ENCODE results near the gene PMIS2.

The PMIS2 gene

DNA sequence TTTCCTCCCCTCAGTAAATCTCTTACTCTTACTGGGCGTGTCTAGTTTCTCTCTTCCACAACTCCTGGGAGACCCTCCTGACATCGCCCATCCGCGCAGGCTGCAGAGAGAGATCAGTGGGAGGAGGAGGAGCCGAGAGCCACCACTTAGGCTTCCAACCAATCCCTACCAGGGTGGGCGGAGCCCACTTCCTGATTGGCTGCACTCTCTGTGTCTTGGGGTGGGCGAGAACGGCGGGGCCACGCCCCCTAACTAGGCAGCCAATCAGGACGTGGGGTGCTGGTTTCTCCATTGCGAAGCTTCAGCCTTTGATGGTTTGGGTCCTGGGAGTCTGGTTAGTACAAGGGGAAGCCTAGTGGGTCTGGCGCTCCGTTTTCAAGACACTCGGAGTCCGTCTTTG is at the start of gene PMIS2:
Gene PMIS2, plus strand, starts transcription at position 326 of the 400 bp plus-strand sequence. CDS start 87 bp downstream, outside the sequence.
- DNase-seq = peak; percentile 9

DNA sequence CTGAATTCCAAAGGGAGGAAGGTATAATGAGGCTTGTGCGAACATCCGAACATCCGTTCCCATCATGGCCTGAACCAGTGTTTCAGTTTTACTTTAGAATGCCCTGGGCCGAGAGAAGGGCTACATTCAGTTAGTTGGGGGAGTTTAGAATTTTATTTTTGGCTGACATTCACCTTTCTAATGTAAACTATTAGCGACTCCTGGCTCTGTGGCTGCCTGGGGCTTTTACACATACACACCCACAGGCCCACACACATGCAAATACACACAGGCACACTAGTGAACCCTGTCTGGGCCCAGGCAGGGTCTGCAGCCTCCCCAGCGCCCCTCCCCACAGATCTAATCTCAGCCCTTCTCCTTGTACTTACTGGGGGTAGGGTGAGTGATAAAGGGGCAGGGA is 46.7 kb upstream of the PMIS2 start:
- DNase-seq = no peak

- no peak for DNase-seq
Observed at GRCh38 chr19:35539850-35540249, 46.1 kb upstream of the PMIS2 start.

DNA sequence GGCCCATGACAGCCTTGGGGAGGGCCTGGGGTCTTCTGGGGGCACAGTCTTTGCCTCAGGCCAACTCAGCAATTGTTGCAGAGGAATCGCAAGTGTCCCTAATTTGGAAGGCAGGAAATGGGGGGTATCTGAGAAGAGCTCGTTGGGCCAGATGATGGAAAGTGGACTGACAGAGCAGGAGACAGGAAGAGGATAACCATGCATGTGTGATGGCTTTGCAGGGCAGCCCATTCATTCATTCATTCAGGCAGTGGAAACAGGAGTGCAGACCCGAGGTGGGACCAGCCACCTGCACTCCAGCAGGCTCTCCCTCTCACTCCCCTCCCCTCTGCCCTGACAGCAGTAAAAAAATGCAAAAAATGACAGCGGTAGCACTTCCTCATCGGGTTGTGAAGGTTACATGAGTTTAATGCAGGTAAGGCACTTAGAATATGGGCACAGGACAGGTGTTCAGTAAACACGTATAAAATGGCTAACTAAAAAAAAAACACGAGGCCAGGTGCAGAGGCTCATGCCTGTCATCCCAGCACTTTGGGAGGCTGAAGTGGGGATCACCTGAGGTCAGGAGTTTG is 45.5 kb upstream of the PMIS2 start:
- DNase-seq = no peak

DNA sequence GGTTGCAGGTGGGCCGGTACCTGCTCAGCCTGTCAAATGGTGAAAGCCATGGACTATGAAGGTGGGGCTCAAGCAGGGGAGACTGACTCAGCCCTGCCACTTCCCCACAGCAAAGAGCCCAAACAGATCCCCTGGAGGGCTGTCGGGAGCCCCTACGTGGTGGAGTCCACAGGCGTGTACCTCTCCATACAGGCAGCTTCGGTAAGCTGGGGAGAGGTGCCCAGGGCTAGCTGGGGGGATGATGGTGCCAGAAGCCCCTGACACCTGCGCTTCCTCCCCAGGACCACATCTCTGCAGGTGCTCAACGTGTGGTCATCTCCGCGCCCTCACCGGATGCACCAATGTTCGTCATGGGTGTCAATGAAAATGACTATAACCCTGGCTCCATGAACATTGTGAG is 43.8 kb upstream of the PMIS2 start:
- DNase-seq = no peak

DNA sequence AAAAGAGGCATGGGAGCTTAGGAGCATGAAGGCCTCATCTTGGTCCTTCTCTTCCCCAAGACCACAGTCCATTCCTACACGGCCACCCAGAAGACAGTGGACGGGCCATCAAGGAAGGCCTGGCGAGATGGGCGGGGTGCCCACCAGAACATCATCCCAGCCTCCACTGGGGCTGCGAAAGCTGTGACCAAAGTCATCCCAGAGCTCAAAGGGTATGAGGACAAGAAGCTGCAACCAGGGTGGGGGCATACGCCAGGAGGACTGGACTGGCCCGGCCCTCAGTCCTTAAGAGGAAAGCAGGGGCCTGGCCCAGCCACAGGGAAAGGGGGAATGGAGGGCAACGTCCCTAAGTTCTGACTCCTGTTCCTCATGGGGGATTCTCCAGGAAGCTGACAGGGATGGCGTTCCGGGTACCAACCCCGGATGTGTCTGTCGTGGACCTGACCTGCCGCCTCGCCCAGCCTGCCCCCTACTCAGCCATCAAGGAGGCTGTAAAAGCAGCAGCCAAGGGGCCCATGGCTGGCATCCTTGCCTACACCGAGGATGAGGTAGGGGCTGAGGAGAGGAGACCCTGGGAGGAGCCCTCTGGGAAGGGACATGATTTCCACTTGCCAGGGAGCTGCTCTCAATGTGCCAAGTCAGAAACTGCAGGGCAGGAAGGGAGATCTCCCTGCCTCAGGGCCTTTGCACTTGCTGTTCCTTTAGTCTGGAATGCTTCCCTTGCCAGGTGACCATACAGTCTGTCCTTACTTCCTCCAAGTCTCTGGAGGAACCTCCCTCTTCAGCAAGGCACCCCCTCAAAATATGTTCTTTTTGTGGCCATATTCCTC is 42.5 kb upstream of the PMIS2 start:
- DNase-seq = no peak

DNA sequence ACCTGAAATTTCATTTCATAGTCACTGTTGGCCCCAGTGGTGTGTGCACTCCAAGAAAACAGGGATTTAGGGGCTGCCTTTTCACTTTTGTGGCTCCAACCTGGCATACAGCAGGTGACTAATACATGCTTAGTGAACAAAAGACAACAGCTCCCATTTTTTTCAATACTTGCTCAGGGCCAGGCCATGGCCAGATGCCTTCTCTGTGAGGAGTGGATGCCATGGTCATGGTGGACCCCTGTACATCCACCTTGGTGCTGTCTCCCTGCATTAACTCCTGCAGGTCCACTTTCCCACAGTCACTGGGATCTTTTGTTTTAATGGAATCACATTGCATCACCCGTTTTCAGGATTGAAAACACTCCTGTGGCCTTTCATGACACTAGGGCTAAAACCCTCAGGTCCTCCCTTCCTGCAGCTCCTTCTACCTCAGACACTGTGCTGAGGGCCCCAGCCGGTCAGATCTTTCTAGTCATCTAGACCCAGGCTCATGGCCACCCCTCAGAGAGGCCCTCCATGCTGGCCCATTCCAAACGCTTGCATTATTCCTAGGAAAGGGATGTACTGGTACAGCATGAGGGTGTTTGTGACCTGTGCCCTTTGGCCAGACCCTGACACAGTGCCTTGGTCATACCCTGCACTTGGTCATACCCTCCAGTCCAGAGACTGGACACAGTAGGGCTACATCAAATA is 41.7 kb upstream of the PMIS2 start:
- DNase-seq = no peak

- DNase-seq = peak; percentile 83
Observed at GRCh38 chr19:35545001-35545854, 40.7 kb upstream of the PMIS2 start, which contains the start of gene TMEM147. Gene TMEM147, plus strand, starts transcription at chr19:35545626. Its CDS starts 114 bp downstream, at chr19:35545740.

GRCh38 chr19:35545855-35546381 is 40.1 kb upstream of the PMIS2 start:
- peak; percentile 67 for DNase-seq

GRCh38 chr19:35546532-35546931 is 39.4 kb upstream of the PMIS2 start:
- no peak for DNase-seq

DNA sequence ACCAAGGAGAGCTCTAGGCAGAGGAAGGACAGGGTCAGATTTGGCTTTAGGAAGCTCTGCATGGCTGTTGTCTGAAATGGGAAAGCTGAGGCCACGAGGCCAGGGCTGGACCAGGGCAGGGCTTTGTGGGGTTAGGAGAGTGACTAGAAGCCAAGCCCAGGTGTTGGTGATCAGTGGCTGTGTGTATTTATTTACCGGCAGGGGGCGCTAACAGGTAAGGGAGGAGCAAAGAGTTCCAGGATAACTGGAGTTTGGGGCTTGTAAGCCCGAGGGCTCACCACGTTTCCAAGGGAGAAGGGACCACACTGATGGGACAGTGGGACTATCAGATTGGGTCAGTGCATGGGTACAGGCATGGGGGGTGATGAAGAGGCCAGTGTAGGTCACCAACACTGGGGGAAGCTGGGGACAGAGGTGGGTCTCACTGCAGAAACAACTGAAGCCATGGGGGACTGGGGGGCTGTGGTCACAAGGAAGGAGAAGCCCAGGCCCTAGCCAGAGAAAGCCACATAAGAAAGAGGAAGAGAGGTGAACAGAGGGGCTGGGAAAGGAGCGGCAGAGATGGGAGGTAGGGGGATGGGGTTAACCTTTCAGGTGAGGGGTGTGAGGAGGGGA is 36.7 kb upstream of the PMIS2 start:
- peak; percentile 67 for DNase-seq

GRCh38 chr19:35549879-35550523 is 36.0 kb upstream of the PMIS2 start:
- DNase-seq = no peak

DNA sequence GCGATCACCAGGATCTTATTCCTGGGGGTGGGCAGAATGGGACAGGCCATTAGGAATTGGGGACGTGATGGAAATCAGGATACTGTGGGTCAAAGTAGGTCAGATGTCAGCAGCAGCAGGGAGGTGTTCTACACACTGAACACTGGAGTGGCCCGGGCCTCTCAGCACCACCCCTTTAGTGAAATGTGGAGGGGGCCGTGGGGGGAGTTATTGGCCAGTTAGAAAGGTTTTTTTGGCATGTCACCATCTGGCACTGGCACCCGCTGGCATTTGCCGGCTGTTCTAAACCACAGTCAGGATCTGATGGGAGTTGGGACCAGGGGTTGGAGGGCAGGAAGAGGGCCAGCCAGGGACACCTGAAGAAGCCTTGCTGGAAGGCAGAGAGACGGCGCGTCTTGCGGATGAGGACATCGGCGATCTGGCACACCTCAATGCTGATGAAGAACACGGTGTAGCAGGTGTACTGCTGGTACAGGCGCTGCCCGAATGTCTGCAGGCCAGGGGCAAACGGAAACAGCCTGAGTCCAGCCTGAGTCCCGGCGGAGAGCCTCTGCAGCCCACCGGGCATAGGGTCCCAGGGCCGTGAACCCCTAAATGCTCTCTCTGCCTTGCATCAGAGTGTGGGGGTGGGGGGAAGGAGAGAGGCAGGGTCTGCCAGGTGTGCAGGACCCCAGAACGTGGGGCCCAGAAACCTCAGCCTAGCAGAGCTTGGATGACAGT is 34.7 kb upstream of the PMIS2 start:
- no peak for DNase-seq

- no peak for DNase-seq
Observed at GRCh38 chr19:35552534-35553384, 33.2 kb upstream of the PMIS2 start.

DNA sequence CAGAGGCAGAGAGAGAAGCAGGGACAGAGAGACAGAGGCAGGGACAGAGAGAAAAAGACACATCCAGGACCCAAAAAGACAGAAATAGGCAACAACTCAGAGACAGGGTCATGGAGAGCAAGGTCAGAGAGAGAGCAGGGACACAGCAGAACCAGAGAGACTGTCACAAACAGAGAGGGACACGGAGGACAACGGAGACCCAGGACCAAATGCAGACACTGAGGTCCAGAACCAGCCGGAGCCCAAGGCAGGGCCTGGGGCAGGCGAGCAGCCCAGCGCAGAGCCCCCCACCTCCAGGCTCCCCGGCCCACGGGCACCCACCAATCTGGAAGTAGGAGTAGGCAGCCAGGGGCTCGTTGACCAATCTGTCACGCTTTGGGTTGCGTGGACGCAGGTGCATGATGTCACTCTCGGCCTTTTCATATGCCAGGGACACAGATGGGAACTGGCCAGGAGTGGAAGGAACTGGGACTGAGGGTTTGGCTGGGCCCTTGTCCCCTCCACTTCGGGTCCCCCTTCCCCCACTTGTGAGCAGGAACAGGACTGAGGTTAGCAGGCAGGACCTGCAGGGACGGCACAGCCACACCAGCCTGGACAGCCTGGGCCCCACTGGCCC is 32.5 kb upstream of the PMIS2 start:
- no peak for DNase-seq

GRCh38 chr19:35554076-35554475 is 31.9 kb upstream of the PMIS2 start:
- no peak for DNase-seq

DNA sequence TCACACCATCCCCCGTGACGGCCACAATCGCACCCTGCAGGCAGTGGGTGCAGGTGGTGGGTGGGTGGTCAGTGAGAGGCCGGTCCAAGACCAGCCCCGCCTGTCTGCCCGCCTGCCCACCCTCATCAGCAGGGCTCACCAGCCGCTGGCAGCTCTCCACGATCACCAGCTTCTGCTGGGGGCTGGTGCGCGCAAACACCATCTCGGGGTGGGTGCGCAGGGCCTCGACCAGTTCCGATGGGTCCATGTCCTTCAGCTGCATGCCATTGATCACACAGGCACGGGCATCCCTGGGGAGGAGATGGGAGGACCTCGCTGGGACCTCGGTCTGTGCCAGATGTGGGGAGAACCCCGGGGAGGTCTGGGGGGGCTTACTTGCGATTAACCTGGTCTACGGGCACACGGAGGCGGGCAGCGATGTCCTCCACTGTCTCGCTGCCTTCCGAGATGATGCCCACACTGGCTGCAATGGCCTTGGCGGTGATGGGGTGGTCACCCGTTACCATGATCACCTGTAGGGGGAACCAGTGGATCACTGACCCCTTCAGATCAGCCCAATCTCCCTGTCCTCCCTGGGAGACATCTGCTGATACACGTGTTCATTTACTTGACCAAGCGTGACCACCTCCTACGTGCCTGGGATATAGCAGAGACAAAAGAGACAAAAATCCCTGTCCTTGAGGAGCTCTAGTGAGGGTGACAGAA is 30.5 kb upstream of the PMIS2 start:
- DNase-seq = no peak

DNA sequence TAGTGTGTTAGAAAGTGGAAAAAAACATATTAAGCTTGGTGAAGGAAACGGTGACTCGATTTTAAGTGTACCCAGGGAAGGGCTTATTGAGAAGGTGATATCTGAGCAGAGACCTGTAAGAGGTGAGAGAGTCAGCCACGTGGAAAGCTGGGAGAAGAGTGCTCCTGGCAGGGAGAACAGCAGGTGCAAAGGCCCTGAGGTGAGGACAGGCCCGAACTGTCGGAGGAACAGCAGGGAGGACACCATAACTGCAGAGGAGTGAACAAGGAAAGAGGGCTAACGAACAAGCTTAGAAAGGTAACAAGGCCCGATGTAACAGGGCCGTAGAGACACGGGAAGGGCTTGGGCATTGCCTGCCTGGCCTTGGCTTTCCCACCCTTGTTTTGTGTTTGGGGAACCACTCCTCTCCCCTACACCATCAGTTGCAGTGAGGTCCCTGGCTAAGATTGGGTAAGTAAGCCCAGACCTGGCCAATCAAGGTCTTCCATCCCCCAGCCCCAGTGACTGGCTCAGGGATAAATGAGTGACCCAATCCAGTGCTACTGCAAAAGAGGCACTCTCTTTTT is 29.9 kb upstream of the PMIS2 start:
- no peak for DNase-seq

Data from stimulated activated CD4-positive, alpha-beta T cell treated with anti-CD3 and anti-CD28 coated beads, Interleukin-4, amount 100 ng/mL, for 24 hours (primary cell).